HEK293T (cell line): ENCODE results near the gene JMJD6.
"Not testable (repeated sequence)": the region's sequence is repeated elsewhere in the genome, so short reads cannot be mapped to it uniquely, and the experiment has no call there.

ENCODE experiments used
- CTCF ChIA-PET: fragments of 350-600 bp; formaldehyde crosslinking; extraction: SDS; loops from one replicate; lab custom pipeline; 2021; ENCODE audit warnings: antibody characterized with exemption, inconsistent platforms; lab: Yijun Ruan, JAX
- POLR2A ChIA-PET: fragments of 350-600 bp; formaldehyde crosslinking; extraction: SDS; loops from one replicate; lab custom pipeline; 2020; ENCODE audit warnings: antibody characterized with exemption, inconsistent platforms; lab: Yijun Ruan, JAX
- DNase-seq: peaks from one replicate; pipeline ENCODE4 v3.0.0; 2012; ENCODE audit warnings: mixed read lengths; ENCODE audit errors: extremely low spot score
- ARNT ChIP-seq: fragments of 450-650 bp; IDR thresholded peaks from 2 replicates; pipeline ENCODE4 v1.6.1; 2017; ENCODE audit warnings: mild to moderate bottlenecking
- BHLHE40 ChIP-seq: fragments of 450-650 bp; IDR thresholded peaks from 2 replicates; pipeline ENCODE4 v1.6.1; 2016; ENCODE audit warnings: mild to moderate bottlenecking, moderate library complexity, borderline replicate concordance
- CTBP1 ChIP-seq: fragments of 450-650 bp; IDR thresholded peaks from 2 replicates; pipeline ENCODE4 v1.6.1; 2016; ENCODE audit warnings: borderline replicate concordance
- ELF4 ChIP-seq: fragments of 450-650 bp; IDR thresholded peaks from 2 replicates; pipeline ENCODE4 v1.6.1; 2017; ENCODE audit warnings: antibody characterized with exemption
- FOXK2 ChIP-seq: fragments of 450-650 bp; IDR thresholded peaks from 2 replicates; pipeline ENCODE4 v1.6.1; 2016; ENCODE audit warnings: mild to moderate bottlenecking
- FOXM1 ChIP-seq: fragments of 450-650 bp; IDR thresholded peaks from 2 replicates; pipeline ENCODE4 v1.6.1; 2017; ENCODE audit warnings: mild to moderate bottlenecking, borderline replicate concordance
- HDGF ChIP-seq: fragments of 450-650 bp; IDR thresholded peaks from 2 replicates; pipeline ENCODE4 v1.6.1; 2017; ENCODE audit warnings: antibody characterized with exemption, borderline replicate concordance
- L3MBTL2 ChIP-seq: fragments of 450-650 bp; conservative IDR thresholded peaks from 2 replicates; pipeline ENCODE4 v1.6.1; 2016; ENCODE audit warnings: mild to moderate bottlenecking
- LEF1 ChIP-seq: fragments of 450-650 bp; IDR thresholded peaks from 2 replicates; pipeline ENCODE4 v1.6.1; 2017; ENCODE audit warnings: mild to moderate bottlenecking, borderline replicate concordance
- NFRKB ChIP-seq: fragments of 450-650 bp; IDR thresholded peaks from 2 replicates; pipeline ENCODE4 v1.6.1; 2016; ENCODE audit warnings: mild to moderate bottlenecking, moderate library complexity
- SP1 ChIP-seq: fragments of 450-650 bp; IDR thresholded peaks from 2 replicates; pipeline ENCODE4 v1.6.1; 2017
- SUZ12 ChIP-seq: fragments of 450-650 bp; IDR thresholded peaks from 2 replicates; pipeline ENCODE4 v1.6.1; 2016; ENCODE audit warnings: mild to moderate bottlenecking
- TARDBP ChIP-seq: fragments of 450-650 bp; IDR thresholded peaks from 2 replicates; pipeline ENCODE4 v1.6.1; 2016
- ZNF384 ChIP-seq: fragments of 450-650 bp; IDR thresholded peaks from 2 replicates; pipeline ENCODE4 v1.6.1; 2016
- TF ChIP-seq, protein P1 (sequence below): fragments of 450-650 bp; IDR thresholded peaks from 2 replicates; pipeline ENCODE4 v1.6.1; 2016

Gene JMJD6

DNA sequence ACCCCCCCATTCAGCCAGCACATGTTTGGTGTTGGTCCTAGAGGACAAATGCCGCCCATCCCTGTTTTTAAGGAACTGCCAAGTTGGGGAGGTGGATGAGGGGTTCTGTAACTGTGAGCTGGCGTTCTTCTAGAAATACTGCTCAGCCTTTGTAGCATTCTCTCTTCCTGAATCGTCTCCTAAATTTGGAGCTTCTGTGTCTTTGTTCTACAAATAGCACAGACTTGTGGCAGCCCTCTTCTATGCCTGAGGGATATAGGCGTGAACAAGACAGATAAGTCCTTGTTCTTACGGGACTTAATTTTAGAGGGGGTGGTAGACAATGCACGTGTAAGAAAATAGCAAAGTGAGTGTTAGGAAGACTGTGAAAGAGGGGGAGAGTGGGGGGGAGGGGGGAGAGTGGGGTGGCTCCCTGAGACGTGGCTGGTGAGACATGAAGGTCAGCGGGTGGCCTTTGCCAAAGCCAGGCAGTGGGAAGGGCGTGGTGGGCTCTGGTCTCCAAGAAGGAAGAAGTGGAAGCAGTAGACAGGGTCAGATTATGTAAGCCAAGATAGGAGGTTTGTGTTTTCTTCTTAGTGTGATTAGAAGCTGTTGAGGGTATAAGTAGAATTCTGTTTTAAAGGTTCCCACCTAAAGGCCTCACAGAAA is 21.4 kb upstream of the JMJD6 start:
- ChIA-PET CTCF (no interaction called here), POLR2A (interaction anchor here (1.0 to 2.5 kb wide), 2 partner anchors 10 to 11 kb away, joined by 3 to 8 read pairs; partner anchors contain the start of gene MFSD11)
- no peak for DNase-seq
- no peak for TF ChIP-seq ZNF384
- TF ChIP-seq BHLHE40: no peak
- TF ChIP-seq L3MBTL2: no peak

DNA sequence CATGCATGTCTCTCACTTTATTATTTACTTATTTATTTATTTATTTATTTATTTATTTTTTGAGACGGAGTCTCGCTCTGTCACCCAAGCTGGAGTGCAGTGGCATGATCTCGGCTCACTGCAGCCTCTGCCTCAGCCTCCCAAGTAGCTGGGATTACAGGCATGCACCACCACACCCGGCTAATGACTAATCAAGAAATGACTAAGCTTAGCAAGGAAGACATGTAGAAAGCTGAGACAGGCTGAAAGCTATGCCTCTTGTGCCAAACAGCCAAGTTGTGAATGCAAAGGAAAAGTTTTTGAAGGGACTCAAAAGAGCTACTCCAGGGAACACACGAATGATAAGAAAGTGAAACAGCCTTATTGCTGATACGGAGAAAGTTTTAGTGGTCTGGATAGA is 19.4 kb upstream of the JMJD6 start:
- DNase-seq, CTCF ChIA-PET: not testable (repeated sequence)
- POLR2A ChIA-PET: interaction anchor here (0.8 to 0.9 kb wide), 2 partner anchors 11 to 41 kb away, joined by 3 to 4 read pairs; no protein-coding TSS in a partner anchor

DNA sequence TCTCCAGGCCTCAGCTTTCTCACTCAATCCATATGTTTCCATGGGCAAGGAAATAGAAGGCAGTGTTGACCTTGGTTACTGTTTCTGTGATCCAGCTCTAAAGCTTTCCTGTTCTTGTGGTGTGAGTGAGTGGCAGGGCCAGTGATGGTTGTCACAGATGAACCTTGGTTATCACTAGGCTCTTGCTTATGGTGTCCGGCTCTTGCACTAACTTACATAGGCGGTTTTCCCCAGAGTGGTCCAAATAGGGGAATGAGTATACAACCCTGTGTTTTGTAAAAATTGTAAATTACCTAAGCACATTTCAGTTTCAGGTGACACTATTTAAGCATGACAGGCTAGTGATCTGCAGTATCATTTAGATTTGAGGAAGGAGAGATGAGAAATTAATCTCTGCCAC is 18.3 kb upstream of the JMJD6 start:
- CTCF ChIA-PET: no interaction called here
- no peak for DNase-seq
- POLR2A ChIA-PET: interaction anchor here (1.0 kb wide), 1 partner anchor 123 kb away, joined by 3 read pairs; no protein-coding TSS in a partner anchor
- TF ChIP-seq FOXM1: no peak
- no peak for TF ChIP-seq HDGF
- no peak for TF ChIP-seq NFRKB
- TF ChIP-seq, protein P1, sequence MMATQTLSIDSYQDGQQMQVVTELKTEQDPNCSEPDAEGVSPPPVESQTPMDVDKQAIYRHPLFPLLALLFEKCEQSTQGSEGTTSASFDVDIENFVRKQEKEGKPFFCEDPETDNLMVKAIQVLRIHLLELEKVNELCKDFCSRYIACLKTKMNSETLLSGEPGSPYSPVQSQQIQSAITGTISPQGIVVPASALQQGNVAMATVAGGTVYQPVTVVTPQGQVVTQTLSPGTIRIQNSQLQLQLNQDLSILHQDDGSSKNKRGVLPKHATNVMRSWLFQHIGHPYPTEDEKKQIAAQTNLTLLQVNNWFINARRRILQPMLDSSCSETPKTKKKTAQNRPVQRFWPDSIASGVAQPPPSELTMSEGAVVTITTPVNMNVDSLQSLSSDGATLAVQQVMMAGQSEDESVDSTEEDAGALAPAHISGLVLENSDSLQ: no peak
- no peak for TF ChIP-seq BHLHE40
- no peak for TF ChIP-seq LEF1
- no peak for TF ChIP-seq SP1

DNA sequence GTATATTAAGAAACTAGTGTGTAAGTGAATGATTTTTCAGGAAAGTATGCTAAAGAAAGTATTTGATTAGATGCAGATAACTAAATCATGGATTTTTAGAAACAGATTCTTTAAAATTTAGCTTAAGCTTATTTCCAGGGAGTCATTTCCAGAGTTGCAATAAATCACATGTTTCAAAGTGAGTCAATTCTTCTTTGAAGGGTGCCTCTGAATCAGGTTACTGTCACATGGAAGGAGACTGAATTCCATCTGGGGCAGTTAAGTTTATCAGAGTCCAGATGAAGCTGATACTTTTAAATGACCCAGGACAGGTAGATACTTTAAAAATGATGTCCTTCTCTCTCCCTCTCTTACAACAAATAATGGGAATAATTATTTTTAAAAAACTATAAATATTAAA is 16.6 kb upstream of the JMJD6 start:
- DNase-seq: no peak
- ChIA-PET POLR2A (no interaction called here), CTCF (no interaction called here)
- TF ChIP-seq HDGF (no peak), SUZ12 (no peak), CTBP1 (no peak)
- TF ChIP-seq, protein P1: no peak

DNA sequence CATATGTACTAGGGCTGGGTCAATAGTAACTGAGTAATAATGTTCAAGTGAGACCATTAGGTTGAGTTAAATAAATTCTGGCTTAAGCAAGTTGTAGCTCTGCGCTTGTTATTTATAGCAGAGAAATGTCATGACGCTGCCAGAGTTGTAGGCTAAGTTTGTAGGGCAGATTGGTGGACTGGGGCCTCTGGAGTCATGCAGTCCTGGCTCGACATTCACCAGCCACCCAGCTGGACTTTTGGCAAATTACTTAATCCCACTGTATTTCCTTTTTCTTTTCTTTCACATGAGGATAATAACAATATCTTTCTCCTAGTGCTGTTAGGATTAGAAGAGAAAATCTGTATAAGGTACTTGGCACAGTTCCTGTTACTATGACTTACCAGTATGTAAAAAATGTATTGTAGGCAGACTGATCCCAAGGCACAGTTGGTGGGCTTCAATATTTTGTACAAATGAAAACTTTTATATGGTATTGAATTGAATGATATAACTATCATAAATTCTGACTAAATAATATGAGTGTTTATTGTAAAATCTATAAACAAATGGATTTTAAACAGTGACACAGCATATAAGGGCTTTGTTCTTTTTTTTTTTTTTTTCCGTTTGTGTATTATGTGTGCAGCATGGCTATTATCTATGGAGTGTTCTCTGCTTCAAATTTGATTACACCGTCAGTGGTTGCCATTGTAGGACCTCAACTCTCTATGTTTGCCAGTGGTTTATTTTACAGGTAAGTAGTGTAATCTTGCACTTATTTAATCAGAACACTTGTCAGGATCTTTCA is 14.1 kb upstream of the JMJD6 start:
- TF ChIP-seq ELF4 (no peak), SP1 (no peak), ARNT (no peak), SUZ12 (no peak), ZNF384 (peak; percentile 32; the same call in 1 of the 2 replicates), FOXM1 (no peak)
- TF ChIP-seq, protein P1: 0 out of 2 replicates have a peak, but pooled peaks have one; percentile 5
- no peak for DNase-seq
- CTCF ChIA-PET: interaction anchor here (0.6 kb wide), 1 partner anchor 33 kb away, joined by 3 read pairs; no protein-coding TSS in a partner anchor
- POLR2A ChIA-PET: no interaction called here

DNA sequence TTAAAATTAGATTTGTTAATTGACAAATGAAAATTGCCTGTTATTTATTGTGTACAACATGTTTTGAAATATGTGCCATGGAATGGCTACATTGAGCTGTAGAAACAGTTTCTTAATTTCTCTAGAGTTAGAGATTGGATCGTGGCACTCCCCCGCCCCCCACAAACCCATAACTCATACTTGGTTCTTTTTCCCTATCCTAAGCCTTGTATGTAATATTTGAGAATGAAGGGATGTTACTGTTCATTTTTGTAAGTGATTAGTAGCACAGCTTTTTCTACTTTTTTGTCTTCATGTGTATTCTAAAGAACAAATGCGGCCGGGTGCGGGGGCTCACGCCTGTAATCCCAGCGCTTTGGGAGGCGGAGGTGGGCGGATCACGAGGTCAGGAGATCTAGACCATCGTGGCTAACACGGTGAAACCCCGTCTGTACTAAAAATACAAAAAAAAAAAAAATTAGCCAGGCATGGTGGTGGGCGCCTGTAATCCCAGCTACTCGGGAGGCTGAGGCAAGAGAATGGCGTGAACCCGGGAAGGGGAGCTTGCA is 13.2 kb upstream of the JMJD6 start:
- CTCF ChIA-PET: interaction anchor here (0.6 to 0.7 kb wide), 2 partner anchors 26 to 316 kb away, joined by 3 to 6 read pairs; no protein-coding TSS in a partner anchor
- POLR2A ChIA-PET: interaction anchor here (0.6 to 5.2 kb wide), 3 partner anchors 13 to 153 kb away, joined by 3 to 58 read pairs (median 29); partner anchors contain the start of genes JMJD6, METTL23 and MXRA7
- not testable (repeated sequence) for DNase-seq

DNA sequence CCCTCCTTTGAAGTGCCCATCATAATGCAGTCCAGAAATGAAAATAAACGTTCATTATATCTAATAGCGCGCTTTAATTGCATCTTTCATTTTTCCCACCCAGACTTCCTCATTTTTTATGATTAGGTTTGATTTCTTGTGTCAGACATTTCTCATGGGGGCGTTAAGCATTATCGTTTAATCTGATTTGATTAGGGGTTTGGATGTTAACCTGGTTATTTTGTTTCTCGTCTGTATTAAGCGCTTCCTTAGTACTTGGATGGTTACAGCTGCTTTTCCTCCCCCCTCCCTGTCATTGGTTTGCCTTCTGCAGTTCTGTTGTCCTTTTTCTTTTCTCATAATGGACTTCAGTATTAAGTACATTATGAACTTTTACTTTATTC is 12.1 kb upstream of the JMJD6 start:
- POLR2A ChIA-PET: interaction anchor here (1.0 to 5.2 kb wide), 6 partner anchors 10 to 45 kb away, joined by 3 to 58 read pairs (median 8); partner anchors contain the start of genes JMJD6, METTL23 and MXRA7
- no peak for DNase-seq
- CTCF ChIA-PET: no interaction called here
- TF ChIP-seq ARNT: no peak
- TF ChIP-seq TARDBP: no peak
- TF ChIP-seq HDGF: no peak
- no peak for TF ChIP-seq SP1
- no peak for TF ChIP-seq ZNF384
- TF ChIP-seq L3MBTL2: no peak
- no peak for TF ChIP-seq LEF1
- TF ChIP-seq SUZ12: no peak
- TF ChIP-seq, protein P1: no peak
- TF ChIP-seq FOXK2: no peak
- no peak for TF ChIP-seq BHLHE40
- TF ChIP-seq CTBP1: no peak
- no peak for TF ChIP-seq NFRKB
